Measurements from ENCODE around the gene SLC9B1. TPM values are rescaled to one million over a fixed set of nuclear protein-coding genes. Genes with fewer than 3 reads are reported as not detected.
"Not testable (repeated sequence)": the region's sequence is repeated elsewhere in the genome, so short reads cannot be mapped to it uniquely, and the experiment has no call there.

The SLC9B1 gene
- total and polyA plus RNA-seq, 2 donors (not counting 1 experiment from before 2014, with no cell fraction given), result 2.1 to 2.2 TPM

DNA sequence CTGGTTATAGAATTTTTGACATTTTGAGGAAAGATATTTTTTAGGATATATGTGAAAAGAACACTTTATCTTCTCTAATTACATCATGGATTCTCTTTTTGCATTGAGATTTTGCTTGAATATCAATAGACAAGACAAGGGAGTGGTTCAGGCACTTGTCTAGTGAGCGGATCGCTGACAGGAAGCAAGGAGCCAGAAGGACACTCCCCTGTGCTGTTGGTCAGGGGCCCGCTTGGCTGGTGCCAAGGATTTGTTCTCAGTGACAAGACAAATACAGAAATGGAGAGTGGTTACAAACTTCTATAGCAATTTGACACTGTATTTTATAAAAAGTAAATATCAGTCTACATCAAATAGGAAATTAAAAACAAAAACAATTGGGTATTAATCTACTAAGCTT is 60.0 kb downstream of the SLC9B1 start:
- CTCF ChIA-PET, result interaction anchor here (0.7 kb wide), 1 partner anchor 50 kb away, joined by 3 read pairs; no protein-coding TSS in a partner anchor
- no peak overlapping the region for H3K9ac ChIP-seq (ENCODE audit: low read length)
- H3K4me1 ChIP-seq (ENCODE audit: control insufficient read depth in 2 of 2, insufficient read depth in 2 of 2, low read length in 2 of 2), result no peaks in the 10 kb centered on the region
- Mint-ChIP-seq H3K27me3 (no peaks in the 10 kb centered on the region), H3K27ac (no peak overlapping the region), H3K4me1 (no peaks in the 10 kb centered on the region), H3K4me3 (no peak overlapping the region), H3K9me3 (ENCODE audit: insufficient read depth) (peaks cover 9% of the 10 kb centered on the region)
- POLR2A ChIA-PET, result no interaction called here
- H3K79me2 ChIP-seq (ENCODE audit: control insufficient read depth, insufficient read depth, low read length), result no peaks in the 10 kb centered on the region
- no peak overlapping the region for H2AFZ ChIP-seq (ENCODE audit: insufficient read depth, low read depth, low read length, poor library complexity, severe bottlenecking)
- H3K36me3 ChIP-seq (replicated peaks in 1 of 2; ENCODE audit: control extremely low read depth in 1 of 2, control insufficient read depth in 1 of 2, extremely low read depth in 1 of 2, insufficient read depth in 2 of 2, low read length in 1 of 2), result no peaks in the 10 kb centered on the region
- 90% methylated on average over 2 of the region's 3 CpGs for WGBS (ENCODE audit: insufficient coverage)
- TF ChIP-seq EZH2 (IDR thresholded peaks at IDR 0.05; ENCODE audit: borderline replicate concordance, insufficient read depth, low read depth, low read length, poor library complexity, severe bottlenecking), result no peak
- TF ChIP-seq, protein P1, sequence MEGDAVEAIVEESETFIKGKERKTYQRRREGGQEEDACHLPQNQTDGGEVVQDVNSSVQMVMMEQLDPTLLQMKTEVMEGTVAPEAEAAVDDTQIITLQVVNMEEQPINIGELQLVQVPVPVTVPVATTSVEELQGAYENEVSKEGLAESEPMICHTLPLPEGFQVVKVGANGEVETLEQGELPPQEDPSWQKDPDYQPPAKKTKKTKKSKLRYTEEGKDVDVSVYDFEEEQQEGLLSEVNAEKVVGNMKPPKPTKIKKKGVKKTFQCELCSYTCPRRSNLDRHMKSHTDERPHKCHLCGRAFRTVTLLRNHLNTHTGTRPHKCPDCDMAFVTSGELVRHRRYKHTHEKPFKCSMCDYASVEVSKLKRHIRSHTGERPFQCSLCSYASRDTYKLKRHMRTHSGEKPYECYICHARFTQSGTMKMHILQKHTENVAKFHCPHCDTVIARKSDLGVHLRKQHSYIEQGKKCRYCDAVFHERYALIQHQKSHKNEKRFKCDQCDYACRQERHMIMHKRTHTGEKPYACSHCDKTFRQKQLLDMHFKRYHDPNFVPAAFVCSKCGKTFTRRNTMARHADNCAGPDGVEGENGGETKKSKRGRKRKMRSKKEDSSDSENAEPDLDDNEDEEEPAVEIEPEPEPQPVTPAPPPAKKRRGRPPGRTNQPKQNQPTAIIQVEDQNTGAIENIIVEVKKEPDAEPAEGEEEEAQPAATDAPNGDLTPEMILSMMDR (IDR thresholded peaks at IDR 0.05), result no peak
- DNase-seq (no peak), ATAC-seq (ENCODE audit: low read depth) (no peak)
- no peak overlapping the region for H3K4me2 ChIP-seq (replicated peaks; ENCODE audit: low read depth, low read length, poor library complexity, severe bottlenecking)
- H3K27ac ChIP-seq (ENCODE audit: low read length in 2 of 2), result no peak overlapping the region
- H3K4me3 ChIP-seq (ENCODE audit: control extremely low read depth in 1 of 5, extremely low read depth in 1 of 5, insufficient read depth in 1 of 5, low read depth in 2 of 5, low read length in 4 of 5), result no peak overlapping the region
- no peaks in the 10 kb centered on the region for H3K27me3 ChIP-seq (replicated peaks in 1 of 4; ENCODE audit: control extremely low read depth in 1 of 4, control insufficient read depth in 3 of 4, insufficient read depth in 4 of 4, low read length in 3 of 4)
- H4K20me1 ChIP-seq (ENCODE audit: control insufficient read depth, insufficient read depth, low read length, poor library complexity, severe bottlenecking), result no peaks in the 10 kb centered on the region
- intact Hi-C loops (cut with micrococcal nuclease), result no loop called here
- peaks cover 0 to 2% (median 0%) of the 10 kb centered on the region in 3 donors for H3K9me3 ChIP-seq (ENCODE audit: control extremely low read depth in 1 of 3, control insufficient read depth in 2 of 3, insufficient read depth in 1 of 3, low read length in 2 of 3)

DNA sequence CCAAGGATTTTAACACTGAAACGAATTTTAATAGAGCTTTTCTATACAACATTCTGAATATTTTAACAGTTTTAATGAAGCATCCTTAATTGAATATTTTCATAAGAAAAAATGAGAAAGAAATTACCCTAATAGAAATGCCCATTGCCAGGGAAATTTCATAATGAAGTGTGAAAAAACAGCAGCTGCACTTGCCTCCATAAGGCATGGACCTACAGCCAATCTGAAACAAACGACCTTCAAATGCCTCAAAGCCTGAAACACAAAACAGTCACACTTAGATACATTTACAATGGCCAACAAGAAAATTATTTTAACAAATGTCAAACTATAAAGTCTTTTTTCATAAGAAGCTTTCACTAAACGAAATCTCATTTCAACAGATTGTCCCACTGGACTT is 74.4 kb downstream of the SLC9B1 start:
- Mint-ChIP-seq H3K4me3 (no peak overlapping the region), H3K27me3 (no peaks in the 10 kb centered on the region), H3K27ac (no peak overlapping the region), H3K9me3 (ENCODE audit: insufficient read depth) (peaks cover 8% of the 10 kb centered on the region), H3K4me1 (no peaks in the 10 kb centered on the region)
- no peak for ATAC-seq (ENCODE audit: low read depth)
- H3K27ac ChIP-seq (ENCODE audit: low read length in 2 of 2), result no peak overlapping the region
- intact Hi-C loops (cut with micrococcal nuclease), result no loop called here
- H3K9me3 ChIP-seq (ENCODE audit: control extremely low read depth in 1 of 3, control insufficient read depth in 2 of 3, insufficient read depth in 1 of 3, low read length in 2 of 3), result peaks cover 0 to 2% (median 0%) of the 10 kb centered on the region in 3 donors
- H3K79me2 ChIP-seq (ENCODE audit: control insufficient read depth, insufficient read depth, low read length), result no peaks in the 10 kb centered on the region
- no peaks in the 10 kb centered on the region for H3K4me1 ChIP-seq (ENCODE audit: control insufficient read depth in 2 of 2, insufficient read depth in 2 of 2, low read length in 2 of 2)
- ChIA-PET CTCF (no interaction called here), POLR2A (no interaction called here)
- no peaks in the 10 kb centered on the region for H3K36me3 ChIP-seq (replicated peaks in 1 of 2; ENCODE audit: control extremely low read depth in 1 of 2, control insufficient read depth in 1 of 2, extremely low read depth in 1 of 2, insufficient read depth in 2 of 2, low read length in 1 of 2)
- H3K27me3 ChIP-seq (replicated peaks in 1 of 4; ENCODE audit: control extremely low read depth in 1 of 4, control insufficient read depth in 3 of 4, insufficient read depth in 4 of 4, low read length in 3 of 4), result no peaks in the 10 kb centered on the region
- H2AFZ ChIP-seq (ENCODE audit: insufficient read depth, low read depth, low read length, poor library complexity, severe bottlenecking), result no peak overlapping the region
- H3K4me2 ChIP-seq (replicated peaks; ENCODE audit: low read depth, low read length, poor library complexity, severe bottlenecking), result no peak overlapping the region
- no peak for DNase-seq
- WGBS (ENCODE audit: insufficient coverage), result 80% methylated on average over 1 of the region's 3 CpGs
- no peak for TF ChIP-seq EZH2 (IDR thresholded peaks at IDR 0.05; ENCODE audit: borderline replicate concordance, insufficient read depth, low read depth, low read length, poor library complexity, severe bottlenecking)
- TF ChIP-seq, protein P1 (IDR thresholded peaks at IDR 0.05), result no peak
- H4K20me1 ChIP-seq (ENCODE audit: control insufficient read depth, insufficient read depth, low read length, poor library complexity, severe bottlenecking), result no peaks in the 10 kb centered on the region
- no peak overlapping the region for H3K9ac ChIP-seq (ENCODE audit: low read length)
- H3K4me3 ChIP-seq (ENCODE audit: control extremely low read depth in 1 of 5, extremely low read depth in 1 of 5, insufficient read depth in 1 of 5, low read depth in 2 of 5, low read length in 4 of 5), result no peak overlapping the region

DNA sequence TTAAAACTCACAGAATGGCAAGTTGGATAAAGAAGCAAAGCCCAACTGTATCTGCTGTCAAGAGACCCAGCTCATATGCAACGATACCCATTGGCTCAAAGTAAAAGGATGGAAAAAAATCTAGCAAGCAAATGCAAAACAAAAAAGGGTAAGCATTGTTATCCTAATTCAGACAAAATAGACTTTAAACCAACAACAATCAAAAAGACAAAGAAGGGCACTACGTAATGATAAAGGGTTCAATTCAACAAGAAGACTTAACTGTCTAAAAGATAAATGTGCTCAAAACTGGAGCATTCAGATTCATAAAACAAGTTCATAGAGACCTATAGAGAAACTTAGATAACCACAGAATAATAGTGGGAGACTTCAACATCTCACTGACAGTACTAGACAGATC is 81.4 kb downstream of the SLC9B1 start:
- H3K79me2 ChIP-seq (ENCODE audit: control insufficient read depth, insufficient read depth, low read length); H3K9ac ChIP-seq (ENCODE audit: low read length); DNase-seq; H2AFZ ChIP-seq (ENCODE audit: insufficient read depth, low read depth, low read length, poor library complexity, severe bottlenecking); H3K36me3 ChIP-seq (replicated peaks in 1 of 2; ENCODE audit: control extremely low read depth in 1 of 2, control insufficient read depth in 1 of 2, extremely low read depth in 1 of 2, insufficient read depth in 2 of 2, low read length in 1 of 2); H3K9me3 ChIP-seq (ENCODE audit: control extremely low read depth in 1 of 3, control insufficient read depth in 2 of 3, insufficient read depth in 1 of 3, low read length in 2 of 3); H3K4me1 ChIP-seq (ENCODE audit: control insufficient read depth in 2 of 2, insufficient read depth in 2 of 2, low read length in 2 of 2); H3K4me3 ChIP-seq (ENCODE audit: control extremely low read depth in 1 of 5, extremely low read depth in 1 of 5, insufficient read depth in 1 of 5, low read depth in 2 of 5, low read length in 4 of 5); H3K27me3 ChIP-seq (replicated peaks in 1 of 4; ENCODE audit: control extremely low read depth in 1 of 4, control insufficient read depth in 3 of 4, insufficient read depth in 4 of 4, low read length in 3 of 4); H3K27ac ChIP-seq (ENCODE audit: low read length in 2 of 2); H3K27ac Mint-ChIP-seq; H3K27me3 Mint-ChIP-seq; CTCF ChIA-PET; intact Hi-C loops (cut with micrococcal nuclease); POLR2A ChIA-PET; H3K4me3 Mint-ChIP-seq; H4K20me1 ChIP-seq (ENCODE audit: control insufficient read depth, insufficient read depth, low read length, poor library complexity, severe bottlenecking); H3K9me3 Mint-ChIP-seq (ENCODE audit: insufficient read depth); ATAC-seq (ENCODE audit: low read depth); H3K4me2 ChIP-seq (replicated peaks; ENCODE audit: low read depth, low read length, poor library complexity, severe bottlenecking); H3K4me1 Mint-ChIP-seq: not testable (repeated sequence)
- no CpG with 5 or more reads among the region's 2 CpGs for WGBS (ENCODE audit: insufficient coverage)

Measured in B cell (primary cell).